Measurements from ENCODE around the gene LRRC74B.
"Not testable (repeated sequence)": the region's sequence is repeated elsewhere in the genome, so short reads cannot be mapped to it uniquely, and the experiment has no call there.

Gene LRRC74B

GRCh38 chr22:21055880-21056319, 10.2 kb downstream of the LRRC74B start:
- DNase-seq, result no peak

GRCh38 chr22:21060363-21060762, 14.6 kb downstream of the LRRC74B start:
- not testable (repeated sequence) for DNase-seq

- DNase-seq, result not testable (repeated sequence)
These were observed 16.0 kb downstream of the LRRC74B start for GRCh38 chr22:21061660-21062321.

GRCh38 chr22:21064425-21064824, 18.7 kb downstream of the LRRC74B start:
- DNase-seq, result not testable (repeated sequence)

GRCh38 chr22:21064917-21065864, 19.4 kb downstream of the LRRC74B start:
- no peak for DNase-seq

- no peak for DNase-seq
These were observed 21.5 kb downstream of the LRRC74B start for GRCh38 chr22:21067075-21067900.

- DNase-seq, result no peak
These were observed 22.3 kb downstream of the LRRC74B start for GRCh38 chr22:21067901-21068680.

GRCh38 chr22:21068681-21069276, 23.0 kb downstream of the LRRC74B start:
- DNase-seq, result no peak

GRCh38 chr22:21069375-21069774, 23.6 kb downstream of the LRRC74B start:
- no peak for DNase-seq

- no peak for DNase-seq
These were observed 25.2 kb downstream of the LRRC74B start for GRCh38 chr22:21070690-21071615.

GRCh38 chr22:21071796-21072195, 26.1 kb downstream of the LRRC74B start:
- not testable (repeated sequence) for DNase-seq

- DNase-seq, result no peak
These were observed 27.3 kb downstream of the LRRC74B start for GRCh38 chr22:21073023-21073422.

- no peak for DNase-seq
These were observed 27.7 kb downstream of the LRRC74B start for GRCh38 chr22:21073482-21073881.

GRCh38 chr22:21074102-21074715, 28.5 kb downstream of the LRRC74B start:
- DNase-seq, result no peak

GRCh38 chr22:21075516-21076138, 29.9 kb downstream of the LRRC74B start:
- DNase-seq, result no peak

- DNase-seq, result no peak
These were observed 31.3 kb downstream of the LRRC74B start for GRCh38 chr22:21076912-21077625.

GRCh38 chr22:21077884-21078508, 32.2 kb downstream of the LRRC74B start:
- no peak for DNase-seq

GRCh38 chr22:21078916-21079315, 33.2 kb downstream of the LRRC74B start:
- no peak for DNase-seq
